Endothelial cell (in vitro differentiated cells): ENCODE data around the gene PCDHGC5. TPM values are rescaled to one million over a fixed set of nuclear protein-coding genes. Genes with fewer than 3 reads are reported as not detected.

ENCODE experiments used
- DNase-seq: peaks from one replicate; pipeline ENCODE4 v3.0.0; 2021; ENCODE audit warnings: low spot score
- H3K27ac Mint-ChIP-seq: one replicate; pipeline ENCODE4 v1.8.0; 2021; ENCODE audit warnings: mixed read lengths, inconsistent platforms; ENCODE audit not compliant: unreplicated experiment
- H3K27me3 Mint-ChIP-seq: one replicate; pipeline ENCODE4 v1.8.0; 2021; ENCODE audit warnings: mild to moderate bottlenecking, moderate library complexity, mixed read lengths, inconsistent platforms; ENCODE audit not compliant: unreplicated experiment
- H3K36me3 Mint-ChIP-seq: one replicate; pipeline ENCODE4 v1.8.0; 2021; ENCODE audit warnings: mild to moderate bottlenecking, low read depth, mixed read lengths, inconsistent platforms; ENCODE audit not compliant: unreplicated experiment
- H3K4me1 Mint-ChIP-seq: one replicate; pipeline ENCODE4 v1.8.0; 2021; ENCODE audit warnings: mild to moderate bottlenecking, mixed read lengths, inconsistent platforms; ENCODE audit not compliant: unreplicated experiment
- H3K4me3 Mint-ChIP-seq: one replicate; pipeline ENCODE4 v1.8.0; 2021; ENCODE audit warnings: mild to moderate bottlenecking, mixed read lengths, inconsistent platforms; ENCODE audit not compliant: unreplicated experiment
- H3K9me3 Mint-ChIP-seq: one replicate; pipeline ENCODE4 v1.8.0; 2021; ENCODE audit warnings: mixed read lengths, inconsistent platforms; ENCODE audit not compliant: unreplicated experiment
- CTCF ChIP-seq: fragments of 200-600 bp; sonication (generic); IDR thresholded peaks from one replicate; pipeline ENCODE4 v1.5.0; 2021; ENCODE audit warnings: antibody characterized with exemption; ENCODE audit not compliant: unreplicated experiment
- total RNA-seq: library from RNA; stranded (reverse); fragmentation: NEBNext Ultra II Directional; extraction: Animal tissue kit (Norgen Biotek cat#: 25700); gene quantifications from one replicate; pipeline ENCODE4 v1.2.1, GENCODE V29; 2021; ENCODE audit not compliant: unreplicated experiment

PCDHGC5 gene
- total RNA-seq, 1 donor from 2014 or later: 2.9 TPM

- H3K27ac Mint-ChIP-seq: peak overlapping the region; percentile 85
- H3K27me3 Mint-ChIP-seq: peaks cover 22% of the 10 kb centered on the region
- no peak for DNase-seq
- H3K4me1 Mint-ChIP-seq: peaks cover 63% of the 10 kb centered on the region
- no peaks in the 10 kb centered on the region for H3K9me3 Mint-ChIP-seq
- no peak for TF ChIP-seq CTCF
- no peak overlapping the region for H3K4me3 Mint-ChIP-seq
- H3K36me3 Mint-ChIP-seq: peaks cover 53% of the 10 kb centered on the region
These were observed 26.3 kb downstream of the PCDHGC5 start for GRCh38 chr5:141515141-141515540.

- Mint-ChIP-seq H3K27me3 (peaks cover 22% of the 10 kb centered on the region), H3K4me1 (peaks cover 71% of the 10 kb centered on the region), H3K27ac (no peak overlapping the region), H3K4me3 (peak overlapping the region; percentile 40), H3K36me3 (peaks cover 55% of the 10 kb centered on the region), H3K9me3 (no peaks in the 10 kb centered on the region)
- no peak for DNase-seq
- TF ChIP-seq CTCF: no peak
These were observed 27.2 kb downstream of the PCDHGC5 start for GRCh38 chr5:141515946-141516671.

- peaks cover 72% of the 10 kb centered on the region for H3K4me1 Mint-ChIP-seq
- H3K9me3 Mint-ChIP-seq: no peaks in the 10 kb centered on the region
- no peak overlapping the region for H3K27ac Mint-ChIP-seq
- H3K36me3 Mint-ChIP-seq: peaks cover 55% of the 10 kb centered on the region
- H3K4me3 Mint-ChIP-seq: peak overlapping the region; percentile 66
- no peak for DNase-seq
- H3K27me3 Mint-ChIP-seq: peaks cover 17% of the 10 kb centered on the region
- TF ChIP-seq CTCF: no peak
These were observed 27.8 kb downstream of the PCDHGC5 start for GRCh38 chr5:141516672-141517025.

GRCh38 chr5:141517312-141517711 lies 28.4 kb downstream of the PCDHGC5 start:
- Mint-ChIP-seq H3K27me3 (peaks cover 16% of the 10 kb centered on the region), H3K4me1 (peaks cover 75% of the 10 kb centered on the region), H3K36me3 (peaks cover 52% of the 10 kb centered on the region), H3K9me3 (no peaks in the 10 kb centered on the region), H3K4me3 (peak overlapping the region; percentile 50), H3K27ac (no peak overlapping the region)
- no peak for DNase-seq
- TF ChIP-seq CTCF: no peak

- H3K4me1 Mint-ChIP-seq: peaks cover 73% of the 10 kb centered on the region
- peak overlapping the region; percentile 6 for H3K27ac Mint-ChIP-seq
- peaks cover 48% of the 10 kb centered on the region for H3K36me3 Mint-ChIP-seq
- no peak overlapping the region for H3K4me3 Mint-ChIP-seq
- H3K27me3 Mint-ChIP-seq: peaks cover 12% of the 10 kb centered on the region
- TF ChIP-seq CTCF: no peak
- no peaks in the 10 kb centered on the region for H3K9me3 Mint-ChIP-seq
- no peak for DNase-seq
These were observed 29.2 kb downstream of the PCDHGC5 start for GRCh38 chr5:141517880-141518617.
